ENCODE measurements around the gene KIF14. TPM values are rescaled to one million over a fixed set of nuclear protein-coding genes. Genes with fewer than 3 reads are reported as not detected.
A peak's percentile ranks its signal among the peaks of the same experiment; 100 is the strongest.

KIF14 gene
- total and polyA plus RNA-seq, 8 donors: 0.71 to 13.7 (median 6.1) TPM

DNA sequence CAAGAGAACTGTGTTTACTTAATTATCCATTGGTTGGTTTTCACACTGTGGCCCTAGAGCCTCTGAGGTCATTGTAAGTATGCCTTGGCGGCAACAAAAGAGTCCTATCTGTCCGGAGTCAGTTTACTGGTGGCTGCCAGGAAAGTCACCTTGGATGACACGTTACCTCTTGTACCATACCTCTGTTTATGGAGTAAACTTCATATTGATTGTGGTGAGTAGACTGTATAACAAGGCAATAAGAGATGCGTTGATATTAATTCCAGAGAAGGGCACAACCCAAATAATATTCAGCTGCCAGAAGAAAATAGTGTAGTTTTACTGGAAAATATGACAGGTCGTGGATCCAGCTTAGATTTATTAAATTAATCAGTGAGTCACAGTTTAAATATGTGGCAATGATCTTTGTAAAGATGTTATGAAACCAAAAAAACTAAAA is 20.4 kb upstream of the KIF14 start:
- Histone ChIP-seq H3K9me3 (no peaks in the 10 kb centered on the region), H3K36me3 (peaks cover 2 to 29% of the 10 kb centered on the region in 2 donors), H3K27ac (peak overlapping the region in 1 of 2 donors; percentile 79), H3K4me1 (peaks cover 0 to 37% of the 10 kb centered on the region in 2 donors), H3K4me3 (no peak overlapping the region), H3K27me3 (no peaks in the 10 kb centered on the region)
- no peak for ATAC-seq
- DNase-seq: no peak
- intact Hi-C loops (cut with DNase I): no loop called here
- no peak for TF ChIP-seq CTCF (IDR thresholded peaks at IDR 0.05)

- intact Hi-C loops (cut with DNase I): no loop called here
- DNase-seq (no peak), ATAC-seq (no peak)
- no peaks in the 10 kb centered on the region for H3K9me3 ChIP-seq
- H3K27me3 ChIP-seq: no peaks in the 10 kb centered on the region
- peak overlapping the region in 1 of 2 donors; percentile 79 for H3K27ac ChIP-seq
- no peak overlapping the region for H3K4me3 ChIP-seq
- peaks cover 0 to 37% of the 10 kb centered on the region in 2 donors for H3K4me1 ChIP-seq
- no peak for TF ChIP-seq CTCF (IDR thresholded peaks at IDR 0.05)
- peaks cover 2 to 27% of the 10 kb centered on the region in 2 donors for H3K36me3 ChIP-seq
These were observed 19.9 kb upstream of the KIF14 start for GRCh38 chr1:200640373-200640962.

DNA sequence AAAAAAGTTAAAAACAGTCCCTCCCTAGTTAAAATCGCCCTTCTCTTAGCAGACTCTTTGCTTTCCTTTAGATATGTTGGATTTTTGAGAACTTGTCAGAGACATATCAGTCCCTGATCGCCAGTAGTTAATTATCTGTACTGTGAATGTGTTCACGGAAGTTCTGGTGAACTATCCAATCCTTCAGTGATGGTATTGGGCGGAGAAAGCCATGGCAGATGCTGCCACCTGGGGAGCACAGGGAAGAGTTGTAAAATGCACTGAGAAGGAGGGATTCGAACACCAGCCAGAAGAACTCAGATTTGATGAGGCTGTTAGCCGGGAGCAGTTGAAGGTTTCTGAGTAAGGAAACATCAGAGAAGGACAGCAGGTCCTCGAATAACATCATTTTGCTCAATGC is 17.5 kb upstream of the KIF14 start:
- intact Hi-C loops (cut with DNase I): no loop called here

DNA sequence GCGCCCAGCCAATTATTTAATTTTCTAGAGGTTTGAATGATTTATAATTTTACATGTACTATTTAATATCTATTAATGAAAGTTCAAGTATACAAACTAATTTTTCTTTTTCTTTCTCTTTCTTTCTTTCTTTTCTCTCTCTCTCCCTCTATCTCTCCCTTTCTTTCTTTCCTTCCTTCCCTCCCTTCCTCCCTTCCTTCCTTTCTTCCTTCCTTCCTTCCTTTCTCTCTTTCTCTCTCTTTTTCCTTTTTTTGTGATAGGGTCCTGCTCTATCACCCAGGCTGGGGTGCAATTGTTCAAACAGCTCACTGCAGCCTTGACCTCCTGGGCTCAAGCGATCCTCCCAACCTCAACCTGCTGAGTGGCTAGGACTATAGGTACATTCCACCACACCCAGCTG is 16.1 kb upstream of the KIF14 start:
- no peak for TF ChIP-seq CTCF (IDR thresholded peaks at IDR 0.05)
- intact Hi-C loops (cut with DNase I): no loop called here
- Histone ChIP-seq H3K4me3 (no peak overlapping the region), H3K36me3 (no peaks in the 10 kb centered on the region), H3K27ac (no peak overlapping the region), H3K27me3 (no peaks in the 10 kb centered on the region), H3K4me1 (peaks cover 0 to 23% of the 10 kb centered on the region in 2 donors), H3K9me3 (no peaks in the 10 kb centered on the region)
- ATAC-seq (no peak), DNase-seq (no peak)

More for the DNA sequence above, 17.5 kb upstream of the KIF14 start:
- Histone ChIP-seq H3K36me3 (peaks cover 0 to 5% of the 10 kb centered on the region in 2 donors), H3K27ac (no peak overlapping the region), H3K27me3 (no peaks in the 10 kb centered on the region), H3K4me3 (no peak overlapping the region), H3K9me3 (no peaks in the 10 kb centered on the region), H3K4me1 (peaks cover 0 to 35% of the 10 kb centered on the region in 2 donors)
- TF ChIP-seq CTCF (IDR thresholded peaks at IDR 0.05): no peak
- ATAC-seq: no peak
- no peak for DNase-seq

- Histone ChIP-seq H3K4me1 (peaks cover 0 to 2% of the 10 kb centered on the region in 2 donors), H3K4me3 (no peak overlapping the region), H3K27ac (no peak overlapping the region), H3K9me3 (no peaks in the 10 kb centered on the region), H3K27me3 (no peaks in the 10 kb centered on the region), H3K36me3 (no peaks in the 10 kb centered on the region)
- intact Hi-C loops (cut with DNase I): no loop called here
- DNase-seq (no peak), ATAC-seq (no peak)
- no peak for TF ChIP-seq CTCF (IDR thresholded peaks at IDR 0.05)
These were observed 13.9 kb upstream of the KIF14 start for GRCh38 chr1:200634261-200635122.

All from left lung (tissue), 10 donors.